ENCODE measurements around the gene TSTD1.
A peak's percentile ranks its signal among the peaks of the same experiment; 100 is the strongest.
"Not testable (repeated sequence)": the region's sequence is repeated elsewhere in the genome, so short reads cannot be mapped to it uniquely, and the experiment has no call there.

TSTD1 gene

DNA sequence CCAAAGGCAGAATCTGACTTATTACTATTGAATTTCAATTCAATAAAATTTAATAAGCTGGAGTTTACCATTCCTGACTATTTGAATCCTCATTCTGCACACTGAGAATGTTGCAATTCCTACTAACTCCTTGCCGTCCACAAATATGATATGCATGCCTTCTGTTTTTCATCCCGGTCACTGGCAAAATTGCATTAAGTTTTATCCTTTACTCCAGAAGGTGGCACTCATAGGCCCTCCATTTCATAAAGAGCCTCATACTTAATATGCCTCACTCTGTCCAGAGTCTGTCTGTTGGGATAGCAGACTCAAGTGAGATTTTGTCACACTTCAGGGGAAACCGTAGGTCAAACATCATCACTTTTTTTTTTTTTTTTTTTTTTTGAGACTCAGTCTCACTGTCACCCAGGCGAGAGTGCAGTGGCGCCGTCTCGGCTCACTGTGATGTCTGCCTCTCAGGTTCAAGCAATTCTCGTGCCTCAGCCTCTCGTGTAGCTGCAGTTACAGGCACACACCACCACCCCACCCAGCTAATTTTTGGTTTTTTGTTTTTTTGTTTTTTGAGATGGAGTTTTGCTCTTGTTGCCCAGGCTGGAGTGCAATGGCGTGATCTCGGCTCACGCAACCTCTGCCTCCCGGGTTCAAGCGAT lies 45.1 kb downstream of the TSTD1 start:
- TF ChIP-seq, protein P1, sequence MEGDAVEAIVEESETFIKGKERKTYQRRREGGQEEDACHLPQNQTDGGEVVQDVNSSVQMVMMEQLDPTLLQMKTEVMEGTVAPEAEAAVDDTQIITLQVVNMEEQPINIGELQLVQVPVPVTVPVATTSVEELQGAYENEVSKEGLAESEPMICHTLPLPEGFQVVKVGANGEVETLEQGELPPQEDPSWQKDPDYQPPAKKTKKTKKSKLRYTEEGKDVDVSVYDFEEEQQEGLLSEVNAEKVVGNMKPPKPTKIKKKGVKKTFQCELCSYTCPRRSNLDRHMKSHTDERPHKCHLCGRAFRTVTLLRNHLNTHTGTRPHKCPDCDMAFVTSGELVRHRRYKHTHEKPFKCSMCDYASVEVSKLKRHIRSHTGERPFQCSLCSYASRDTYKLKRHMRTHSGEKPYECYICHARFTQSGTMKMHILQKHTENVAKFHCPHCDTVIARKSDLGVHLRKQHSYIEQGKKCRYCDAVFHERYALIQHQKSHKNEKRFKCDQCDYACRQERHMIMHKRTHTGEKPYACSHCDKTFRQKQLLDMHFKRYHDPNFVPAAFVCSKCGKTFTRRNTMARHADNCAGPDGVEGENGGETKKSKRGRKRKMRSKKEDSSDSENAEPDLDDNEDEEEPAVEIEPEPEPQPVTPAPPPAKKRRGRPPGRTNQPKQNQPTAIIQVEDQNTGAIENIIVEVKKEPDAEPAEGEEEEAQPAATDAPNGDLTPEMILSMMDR (IDR thresholded peaks at IDR 0.05; ENCODE audit: extremely low read depth, insufficient read depth, missing control alignments): peak; percentile 37
- in situ Hi-C loops (cut with MboI; ENCODE audit: low pct_unique_long_range_greater_than_20kb, low sequenced_read_pairs, unreplicated experiment): no loop called here
- no peak for DNase-seq (ENCODE audit: low spot score)

DNA sequence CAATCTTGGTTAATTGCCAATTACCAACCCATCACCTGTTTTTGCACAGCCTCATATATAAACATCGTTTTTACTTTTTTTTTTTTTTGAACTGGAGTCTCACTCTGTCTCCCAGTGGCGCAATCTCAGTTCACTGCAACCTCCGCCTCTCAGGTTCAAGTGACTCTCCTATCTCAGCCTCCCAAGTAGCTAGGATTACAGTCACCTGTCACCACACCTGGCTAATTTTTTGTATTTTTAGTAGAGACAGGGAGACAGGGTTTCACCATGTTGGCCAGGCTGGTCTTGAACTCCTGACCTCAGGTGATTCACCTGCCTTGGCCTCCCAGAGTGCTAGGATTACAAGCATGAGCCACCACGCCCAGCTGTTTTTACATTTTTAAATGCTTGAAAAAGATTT lies 46.7 kb downstream of the TSTD1 start:
- DNase-seq (ENCODE audit: low spot score); in situ Hi-C loops (cut with MboI; ENCODE audit: low pct_unique_long_range_greater_than_20kb, low sequenced_read_pairs, unreplicated experiment): not testable (repeated sequence)
